H1 (cell line): ENCODE measurements around the gene FARS2. TPM values are rescaled to one million over a fixed set of nuclear protein-coding genes. Genes with fewer than 3 reads are reported as not detected.

ENCODE experiments used
- CTCF ChIA-PET: fragments of 300-600 bp; sonication (Branson Sonifier 250); formaldehyde crosslinking; loops from one replicate; lab custom pipeline; 2021; ENCODE audit not compliant: partially characterized antibody; lab: Charles Lee
- POLR2A ChIA-PET: fragments of 300-600 bp; sonication (Branson Sonifier 250); formaldehyde crosslinking; loops from one replicate; lab custom pipeline; 2021; ENCODE audit warnings: inconsistent platforms; ENCODE audit not compliant: partially characterized antibody; lab: Charles Lee
- DNase-seq, 2 experiments: peaks; one replicate each; pipeline versions ENCODE4 v3.0.0 to v3.0.0-alpha.2; 2010 to 2022; ENCODE audit warnings: low spot score in 2 of 2, low read depth in 1 of 2, mixed read lengths in 1 of 2
- FAIRE-seq: peaks from 2 replicates; lab custom pipeline; 2011; peaks lifted over from hg19 to GRCh38; lab: Jason Lieb, UNC
- H2AFZ ChIP-seq: 2 replicates; pipeline ENCODE4 v1.8.1; 2012; ENCODE audit warnings: low read length, inconsistent platforms
- H2AK5ac ChIP-seq: 2 replicates; pipeline ENCODE4 v1.6.1; 2013; ENCODE audit warnings: low read depth, low read length
- H2BK120ac ChIP-seq: replicated peaks from 2 replicates; pipeline ENCODE3; 2013; ENCODE audit warnings: low read depth, low read length, inconsistent platforms
- H2BK12ac ChIP-seq: 2 replicates; pipeline ENCODE4 v1.6.1; 2013; ENCODE audit warnings: low read depth, low read length
- H2BK15ac ChIP-seq: 2 replicates; pipeline ENCODE4 v1.6.1; 2013; ENCODE audit warnings: low read length
- H2BK20ac ChIP-seq: 2 replicates; pipeline ENCODE4 v1.6.1; 2013; ENCODE audit warnings: low read length
- H2BK5ac ChIP-seq: 2 replicates; pipeline ENCODE4 v1.6.1; 2013; ENCODE audit warnings: low read depth, low read length
- H3K14ac ChIP-seq: 2 replicates; pipeline ENCODE4 v1.6.1; 2013; ENCODE audit warnings: inconsistent platforms; ENCODE audit not compliant: insufficient read length
- H3K18ac ChIP-seq: 2 replicates; pipeline ENCODE4 v1.6.1; 2013; ENCODE audit warnings: low read length; ENCODE audit errors: extremely low read depth
- H3K23ac ChIP-seq: 2 replicates; pipeline ENCODE4 v1.6.1; 2013; ENCODE audit warnings: inconsistent platforms; ENCODE audit not compliant: insufficient read length
- H3K23me2 ChIP-seq: 2 replicates; pipeline ENCODE4 v1.6.1; 2013; ENCODE audit warnings: low read depth, low read length
- H3K27ac ChIP-seq: 2 replicates; pipeline ENCODE4 v1.6.1; 2011; ENCODE audit warnings: low read depth, low read length, inconsistent platforms
- H3K27me3 ChIP-seq, 4 experiments: replicated peaks in 1 of 4; 1 replicate in 1 of 4; 2 replicates in 3 of 4; pipeline versions ENCODE4 v1.6.1 to v1.8.1; 2011 to 2013; ENCODE audit warnings: low read length in 3 of 4, mild to moderate bottlenecking in 3 of 4, inconsistent platforms in 2 of 4, mixed read lengths in 2 of 4, moderate library complexity in 1 of 4; ENCODE audit not compliant: control insufficient read depth in 3 of 4, insufficient read depth in 3 of 4; ENCODE audit errors: extremely low read depth in 1 of 4
- H3K36me3 ChIP-seq, 4 experiments: 2 replicates each; pipeline versions ENCODE4 v1.6.1 to v1.8.1; 2011 to 2013; ENCODE audit warnings: mild to moderate bottlenecking in 4 of 4, low read length in 3 of 4, moderate library complexity in 2 of 4, control low read depth in 1 of 4, inconsistent platforms in 1 of 4; ENCODE audit not compliant: insufficient read depth in 4 of 4, control insufficient read depth in 2 of 4
- H3K4ac ChIP-seq: replicated peaks from 2 replicates; pipeline ENCODE3; 2013; ENCODE audit warnings: low read length, low read depth, mixed read lengths, inconsistent platforms; ENCODE audit not compliant: insufficient read length
- H3K4me1 ChIP-seq, 4 experiments: replicated peaks in 1 of 4; 1 replicate in 1 of 4; 2 replicates in 3 of 4; pipeline versions ENCODE4 v1.6.1 to v1.8.1; 2011 to 2013; ENCODE audit warnings: low read length in 3 of 4, inconsistent platforms in 2 of 4, mixed read lengths in 1 of 4; ENCODE audit not compliant: insufficient read depth in 4 of 4, control insufficient read depth in 3 of 4
- H3K4me2 ChIP-seq, 2 experiments: 2 replicates each; pipeline versions ENCODE4 v1.6.1 to v1.8.1; 2011 to 2013; ENCODE audit warnings: low read depth in 2 of 2, low read length in 2 of 2, control low read depth in 1 of 2, inconsistent platforms in 1 of 2, mild to moderate bottlenecking in 1 of 2; ENCODE audit not compliant: insufficient read depth in 1 of 2
- H3K4me3 ChIP-seq, 4 experiments: fragments of 200-600, 300-600 bp in 1 of 4; sonication (generic), shearing (Covaris generic), sonication (Bioruptor Twin) in 1 of 4; 2 replicates each; pipeline versions ENCODE4 v1.5.1 to v1.8.1; 2011 to 2016; ENCODE audit warnings: low read length in 4 of 4, low read depth in 3 of 4, control low read depth in 2 of 4, inconsistent platforms in 2 of 4, mild to moderate bottlenecking in 2 of 4, mixed read lengths in 1 of 4, moderate library complexity in 1 of 4; ENCODE audit not compliant: insufficient read depth in 2 of 4; ENCODE audit errors: extremely low read depth in 1 of 4
- H3K56ac ChIP-seq: replicated peaks from 2 replicates; pipeline ENCODE3; 2013; ENCODE audit warnings: low read depth, mild to moderate bottlenecking, mixed read lengths, low read length, inconsistent platforms; ENCODE audit not compliant: insufficient read length
- H3K79me1 ChIP-seq: 2 replicates; pipeline ENCODE4 v1.6.1; 2013; ENCODE audit warnings: low read depth, low read length, control low read depth
- H3K79me2 ChIP-seq, 2 experiments: 2 replicates each; pipeline versions ENCODE4 v1.6.1 to v1.8.1; 2012 to 2013; ENCODE audit warnings: low read length in 2 of 2, mild to moderate bottlenecking in 2 of 2, inconsistent platforms in 1 of 2; ENCODE audit not compliant: insufficient read depth in 2 of 2, control insufficient read depth in 1 of 2
- H3K9ac ChIP-seq, 4 experiments: replicated peaks in 1 of 4; 1 replicate in 1 of 4; 2 replicates in 3 of 4; pipeline versions ENCODE4 v1.6.1 to v1.8.1; 2011 to 2013; ENCODE audit warnings: low read depth in 3 of 4, low read length in 3 of 4, control low read depth in 2 of 4, mild to moderate bottlenecking in 2 of 4, moderate library complexity in 2 of 4, inconsistent platforms in 1 of 4; ENCODE audit errors: extremely low read depth in 1 of 4
- H3K9me3 ChIP-seq, 2 experiments: 2 replicates each; pipeline versions ENCODE4 v1.6.1 to v1.8.1; 2012 to 2013; ENCODE audit warnings: mild to moderate bottlenecking in 2 of 2, moderate library complexity in 2 of 2, control low read depth in 1 of 2, inconsistent platforms in 1 of 2, low read depth in 1 of 2, low read length in 1 of 2, mixed read lengths in 1 of 2; ENCODE audit not compliant: insufficient read depth in 2 of 2
- H4K20me1 ChIP-seq, 2 experiments: replicated peaks in 1 of 2; 2 replicates each; pipeline versions ENCODE3 to v1.8.1; 2011 to 2013; ENCODE audit warnings: inconsistent platforms in 2 of 2, low read length in 2 of 2, mild to moderate bottlenecking in 1 of 2; ENCODE audit not compliant: insufficient read depth in 2 of 2, control insufficient read depth in 1 of 2
- H4K5ac ChIP-seq: 2 replicates; pipeline ENCODE4 v1.6.1; 2013; ENCODE audit warnings: low read length, low read depth, mixed read lengths, inconsistent platforms; ENCODE audit not compliant: insufficient read length
- H4K8ac ChIP-seq: 2 replicates; pipeline ENCODE4 v1.8.0; 2013; ENCODE audit warnings: mild to moderate bottlenecking, moderate library complexity, low read length, inconsistent platforms; ENCODE audit not compliant: insufficient read depth; ENCODE audit errors: extremely low read depth
- H4K91ac ChIP-seq: replicated peaks from 2 replicates; pipeline ENCODE3; 2013; ENCODE audit warnings: low read length, mixed read lengths, inconsistent platforms; ENCODE audit not compliant: insufficient read length
- CEBPB ChIP-seq: IDR thresholded peaks from 2 replicates; pipeline ENCODE4 v1.6.1; 2012; ENCODE audit warnings: low read depth, low read length
- CREB1 ChIP-seq: IDR thresholded peaks from 2 replicates; pipeline ENCODE4 v1.6.1; 2012; ENCODE audit warnings: inconsistent platforms
- HDAC2 ChIP-seq, 2 experiments: fragments of 300-600 bp in 1 of 2; sonication (generic) in 1 of 2; IDR thresholded peaks; 2 replicates each; pipeline ENCODE4 v1.6.1; 2011 to 2012; ENCODE audit warnings: low read depth in 2 of 2, low read length in 2 of 2, mild to moderate bottlenecking in 2 of 2, moderate library complexity in 2 of 2, borderline replicate concordance in 1 of 2, inconsistent platforms in 1 of 2
- MAFK ChIP-seq: IDR thresholded peaks from 2 replicates; pipeline ENCODE4 v1.6.1; 2012; ENCODE audit warnings: low read depth, mild to moderate bottlenecking, improper control_type of control experiment, low read length
- PHF8 ChIP-seq: fragments of 200-600 bp; sonication (generic); conservative IDR thresholded peaks from 2 replicates; pipeline ENCODE4 v1.7.1; 2012; ENCODE audit warnings: low read depth, mild to moderate bottlenecking, inconsistent platforms, low read length, moderate library complexity
- SIX5 ChIP-seq: IDR thresholded peaks from 2 replicates; pipeline ENCODE4 v1.6.1; 2011; ENCODE audit warnings: mild to moderate bottlenecking, low read depth, low read length
- SRF ChIP-seq: IDR thresholded peaks from 2 replicates; pipeline ENCODE4 v1.6.1; 2011; ENCODE audit warnings: mild to moderate bottlenecking, low read depth, low read length, moderate library complexity
- SUZ12 ChIP-seq: fragments of 200-600 bp; sonication (generic); IDR thresholded peaks from 2 replicates; pipeline ENCODE4 v1.6.1; 2012; ENCODE audit warnings: mild to moderate bottlenecking, inconsistent platforms, low read length, moderate library complexity, mixed read lengths
- YY1 ChIP-seq: IDR thresholded peaks from 2 replicates; pipeline ENCODE4 v1.6.1; 2011; ENCODE audit warnings: low read depth, mild to moderate bottlenecking, low read length
- WGBS, 2 experiments: shearing (Covaris generic) in 1 of 2; methylation state at CpG; one replicate each; pipeline versions ENCODE4 v1.1.6 to v1.1.7; 2013 to 2015; ENCODE audit warnings: low lambda C conversion rate in 2 of 2, mixed read lengths in 2 of 2, inconsistent platforms in 1 of 2, low coverage in 1 of 2, missing lambda C conversion rate in 1 of 2; ENCODE audit not compliant: insufficient replicate concordance in 2 of 2, insufficient coverage in 1 of 2, insufficient read length in 1 of 2; ENCODE audit errors: extremely low coverage in 1 of 2, missing lambda C conversion rate in 1 of 2; 5-methylcytosine and 5-hydroxymethylcytosine counted together
- polyA plus RNA-seq, 7 experiments: library from polyadenylated mRNA; depleted of rRNA in 3 of 7; stranded (reverse) in 5 of 7; unstranded in 2 of 7; fragments of >200 nt in 5 of 7; fragments of 200-250 nt in 2 of 7; gene quantifications; 1 replicate in 5 of 7; 2 replicates in 1 of 7; 4 replicates in 1 of 7; pipeline versions ENCODE4 v1.2.1 to v1.2.3, GENCODE V29; 2011 to 2013; ENCODE audit warnings: missing spikeins in 2 of 7, mixed read lengths in 2 of 7
- total RNA-seq: library from RNA; stranded (reverse); fragmentation: NEBNext Ultra II Directional; extraction: Animal tissue kit (Norgen Biotek cat#: 25700); gene quantifications from 2 replicates; pipeline ENCODE4 v1.2.1, GENCODE V29; 2021

FARS2 gene
- total and polyA plus RNA-seq, 2 of the 8 experiments (the other 6 are each of a cell fraction or from before 2014, with no cell fraction given) = 11.7 to 14.4 TPM

- H3K56ac ChIP-seq = no peak overlapping the region
- H3K4me2 ChIP-seq = no peak overlapping the region
- DNase-seq (no peak), FAIRE-seq (no peak)
- H2BK12ac ChIP-seq = no peak overlapping the region
- 92% methylated on average over 2 of the region's 2 CpGs; no CpG with 5 or more reads in 1 of the 2 experiments for WGBS, 2 experiments
- POLR2A ChIA-PET = interaction anchor here (0.6 to 0.7 kb wide), 2 partner anchors 14 to 965 kb away, joined by 3 read pairs; no protein-coding TSS in a partner anchor
- H3K79me2 ChIP-seq = no peaks in the 10 kb centered on the region
- no peak overlapping the region for H3K9ac ChIP-seq
- TF ChIP-seq SRF (no peak), HDAC2 (IDR thresholded peaks at IDR 0.05; ENCODE audit: borderline replicate concordance in 1 of 2, low read depth in 2 of 2, low read length in 2 of 2) (no peak), MAFK (no peak), SIX5 (no peak), PHF8 (no peak), CREB1 (no peak), YY1 (no peak), SUZ12 (no peak), CEBPB (no peak)
- H2BK120ac ChIP-seq = no peak overlapping the region
- H3K14ac ChIP-seq = no peak overlapping the region
- H3K4me3 ChIP-seq = no peak overlapping the region
- H2BK5ac ChIP-seq = no peak overlapping the region
- no peak overlapping the region for H2AFZ ChIP-seq
- H3K23ac ChIP-seq = no peak overlapping the region
- H4K5ac ChIP-seq = no peak overlapping the region
- H3K36me3 ChIP-seq = no peaks in the 10 kb centered on the region
- H4K8ac ChIP-seq = no peak overlapping the region
- H3K27me3 ChIP-seq = no peaks in the 10 kb centered on the region
- peaks cover 0 to 2% of the 10 kb centered on the region in 2 experiments; a peak in 1 of 4 replicates for H3K9me3 ChIP-seq
- H3K18ac ChIP-seq = no peak overlapping the region
- H4K91ac ChIP-seq = no peak overlapping the region
- no peak overlapping the region for H3K27ac ChIP-seq
- H3K79me1 ChIP-seq = no peaks in the 10 kb centered on the region
- no peaks in the 10 kb centered on the region for H4K20me1 ChIP-seq
- H3K4ac ChIP-seq = no peak overlapping the region
- no peak overlapping the region for H2BK20ac ChIP-seq
- CTCF ChIA-PET = interaction anchor here (0.7 kb wide), 1 partner anchor 61 kb away, joined by 3 read pairs; no protein-coding TSS in a partner anchor
- no peak overlapping the region for H2BK15ac ChIP-seq
- no peak overlapping the region for H2AK5ac ChIP-seq
- peaks cover 0 to 1% (median 0%) of the 10 kb centered on the region in 4 experiments; a peak in 1 of 7 replicates for H3K4me1 ChIP-seq
- H3K23me2 ChIP-seq = peaks cover 2% of the 10 kb centered on the region; the same call in 1 of the 2 replicates
Observed at GRCh38 chr6:5569491-5569890, 308.2 kb downstream of the FARS2 start.
